NCI-H345 (cell line): ENCODE results near the gene TMEFF1.
"Not testable (repeated sequence)": the region's sequence is repeated elsewhere in the genome, so short reads cannot be mapped to it uniquely, and the experiment has no call there.

ENCODE experiments used
- DNase-seq: peaks from one replicate; lab custom pipeline; 2025; lab: John Stamatoyannopoulos, UW

Gene TMEFF1, protein sequence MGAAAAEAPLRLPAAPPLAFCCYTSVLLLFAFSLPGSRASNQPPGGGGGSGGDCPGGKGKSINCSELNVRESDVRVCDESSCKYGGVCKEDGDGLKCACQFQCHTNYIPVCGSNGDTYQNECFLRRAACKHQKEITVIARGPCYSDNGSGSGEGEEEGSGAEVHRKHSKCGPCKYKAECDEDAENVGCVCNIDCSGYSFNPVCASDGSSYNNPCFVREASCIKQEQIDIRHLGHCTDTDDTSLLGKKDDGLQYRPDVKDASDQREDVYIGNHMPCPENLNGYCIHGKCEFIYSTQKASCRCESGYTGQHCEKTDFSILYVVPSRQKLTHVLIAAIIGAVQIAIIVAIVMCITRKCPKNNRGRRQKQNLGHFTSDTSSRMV

DNA sequence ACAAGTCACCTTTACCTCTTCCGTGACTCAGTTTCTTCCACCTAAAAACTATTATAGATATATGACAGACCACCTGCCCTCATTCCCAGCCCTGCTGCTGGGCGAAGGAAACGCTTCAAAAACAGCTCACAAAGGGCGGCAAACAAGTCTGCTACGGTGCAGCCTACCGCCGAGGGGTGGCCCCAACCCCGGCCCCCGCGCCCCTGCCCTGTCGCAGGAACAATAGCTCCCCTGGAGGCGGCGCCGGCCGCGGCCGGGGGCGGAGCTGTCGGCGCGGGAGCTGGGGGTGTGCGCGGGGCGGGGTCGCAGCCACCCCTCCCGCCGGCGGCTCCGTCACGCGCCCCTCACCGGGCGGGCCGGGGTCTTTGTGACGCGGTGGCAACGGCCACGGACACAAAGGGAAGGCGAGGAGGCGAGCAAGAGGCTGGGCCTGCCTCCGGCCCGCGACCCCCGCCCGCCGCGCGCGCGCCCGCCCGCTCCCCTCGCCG is at the start of gene TMEFF1:
TSS of gene TMEFF1 (plus strand) at position 362 of the 488 bp plus-strand sequence. CDS start 396 bp downstream, outside the sequence.
- peak; percentile 81 for DNase-seq

DNA sequence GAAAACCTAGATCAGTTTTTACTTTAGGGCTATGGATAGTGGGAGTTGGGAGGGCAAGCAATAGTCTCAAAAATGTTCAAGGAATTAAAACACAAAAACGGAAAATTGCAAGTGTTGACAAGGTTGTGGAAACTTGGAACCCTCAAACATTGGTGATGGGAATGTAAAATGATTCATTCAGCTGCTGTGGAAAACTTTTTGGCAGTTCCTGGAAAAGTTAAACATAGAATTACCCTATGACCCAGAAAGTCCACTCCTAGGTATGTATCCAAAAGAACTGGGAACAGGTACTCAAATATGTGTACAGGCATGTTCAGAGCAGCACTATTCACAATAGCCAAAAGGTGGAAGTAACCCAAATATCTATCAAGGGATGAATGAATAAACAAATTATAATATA is 47.2 kb upstream of the TMEFF1 start:
- DNase-seq: no peak

DNA sequence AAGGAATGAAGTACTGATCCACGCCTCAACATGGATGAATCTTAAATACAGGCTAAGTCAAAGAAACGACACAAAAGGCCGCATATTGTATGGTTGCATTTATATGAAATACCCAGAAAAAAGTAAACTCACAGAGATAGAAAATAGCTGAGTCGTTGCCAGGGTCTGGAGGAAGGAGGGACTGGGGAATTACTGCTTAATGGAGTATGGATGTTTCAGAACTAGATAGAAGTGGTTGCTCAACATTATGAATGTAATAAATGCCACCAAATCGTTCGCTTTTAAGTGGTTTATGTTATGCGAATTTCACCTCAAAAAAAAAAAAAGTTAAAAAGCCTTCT is 46.8 kb upstream of the TMEFF1 start:
- DNase-seq: peak; percentile 26

GRCh38 chr9:100426530-100427365 is 46.2 kb upstream of the TMEFF1 start, which contains the start of gene MSANTD3:
Gene MSANTD3 (plus strand): TSS chr9:100427143. CDS start chr9:100441939, 14,796 bp downstream.
- peak; percentile 63 for DNase-seq

DNA sequence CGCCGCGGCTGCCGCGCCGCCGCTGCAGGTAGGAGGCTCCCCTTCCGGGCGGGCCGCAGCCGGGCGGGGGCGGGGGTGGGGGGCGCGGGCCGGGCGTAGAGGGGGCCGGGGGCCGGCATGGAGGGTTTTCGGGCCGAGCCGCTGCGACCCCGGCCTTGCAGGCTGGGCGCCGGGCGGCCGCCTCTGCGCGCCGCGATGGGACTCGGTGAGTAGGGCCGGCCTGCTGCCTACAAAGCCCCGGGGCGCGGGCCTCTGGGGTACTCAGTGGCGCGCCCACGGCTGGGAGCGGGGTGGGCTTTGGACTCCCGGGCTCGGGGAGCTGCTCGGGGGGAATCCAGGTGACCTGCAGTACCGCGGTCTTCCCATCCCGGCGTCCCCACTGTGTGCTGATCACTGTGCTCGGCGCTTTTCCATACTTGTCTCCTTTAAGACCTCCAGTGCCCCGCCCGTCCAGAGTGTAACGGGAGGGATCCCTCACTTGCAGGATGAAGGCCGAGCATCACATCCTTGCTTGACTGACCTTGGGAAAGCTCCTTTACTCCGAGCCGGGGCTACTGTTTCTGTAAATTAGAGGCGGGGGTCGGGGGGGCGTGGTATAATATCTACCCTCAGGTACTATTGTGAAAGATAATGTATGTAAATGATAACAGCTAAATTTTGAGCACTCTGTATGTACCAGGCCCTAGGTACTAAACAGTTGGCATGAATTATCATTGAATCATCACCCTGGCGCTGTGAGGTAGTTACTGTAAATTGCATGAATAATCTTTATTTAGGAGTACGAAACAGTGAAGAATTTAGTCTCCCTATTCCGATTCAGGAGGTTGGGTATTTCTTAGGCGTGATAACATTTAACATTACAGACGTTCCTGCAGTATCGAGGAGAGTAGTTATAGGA is 45.3 kb upstream of the TMEFF1 start:
- peak; percentile 50 for DNase-seq

GRCh38 chr9:100428871-100429654 is 43.9 kb upstream of the TMEFF1 start:
- DNase-seq: no peak

DNA sequence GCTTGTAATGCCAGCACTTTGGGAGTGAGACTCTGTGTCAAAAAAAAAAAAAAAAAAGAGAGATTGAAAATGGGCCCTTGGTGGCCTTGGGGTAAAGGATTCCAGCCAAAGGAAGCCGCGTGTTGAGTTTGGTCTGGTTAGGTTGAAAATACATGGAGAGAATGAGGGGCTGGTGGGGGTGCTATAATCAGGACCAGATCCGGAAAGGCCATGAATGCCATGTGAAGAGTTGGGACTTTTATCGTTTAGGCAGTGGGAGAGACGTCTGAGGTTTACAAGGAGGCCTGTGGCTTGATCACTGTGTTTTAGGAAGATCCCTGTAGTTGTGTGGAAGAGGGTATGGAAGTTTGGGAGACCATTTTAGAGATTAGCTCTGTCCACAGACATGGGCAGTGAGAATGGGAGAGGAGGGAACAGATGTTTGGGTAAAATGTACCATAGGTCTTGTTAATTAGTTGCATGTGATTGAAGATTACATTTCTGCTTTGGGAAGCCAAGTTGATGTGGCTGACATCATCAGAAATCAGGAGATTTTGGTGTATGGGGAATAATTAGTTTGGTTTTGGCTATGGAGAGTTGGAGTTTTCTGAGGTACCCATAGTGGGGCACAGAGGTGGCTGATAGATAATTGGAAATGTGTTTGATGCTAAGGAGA is 42.5 kb upstream of the TMEFF1 start:
- DNase-seq: no peak

DNA sequence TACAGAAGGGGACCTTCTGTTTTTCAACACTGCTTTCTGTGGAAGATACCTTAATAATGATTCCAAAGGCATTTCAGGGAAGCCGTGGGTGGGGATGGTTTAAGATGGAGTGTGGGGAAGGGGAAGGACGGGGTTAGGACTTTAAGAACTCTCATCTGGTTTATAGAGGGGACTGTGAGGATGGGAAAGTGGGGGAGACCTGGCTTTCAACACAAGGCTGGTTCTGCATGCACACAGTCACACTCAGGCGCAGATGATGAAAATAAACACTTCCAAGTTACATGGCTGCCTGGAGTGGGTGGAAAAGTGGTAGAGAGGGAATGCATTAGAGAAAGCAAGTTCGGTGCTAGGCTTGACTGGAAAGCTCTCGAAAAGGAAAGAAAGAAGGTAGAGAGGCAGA is 41.1 kb upstream of the TMEFF1 start:
- DNase-seq: no peak

- DNase-seq: no peak
Observed at GRCh38 chr9:100432736-100433135, 40.2 kb upstream of the TMEFF1 start.

GRCh38 chr9:100436571-100436970 is 36.4 kb upstream of the TMEFF1 start:
- DNase-seq: no peak

DNA sequence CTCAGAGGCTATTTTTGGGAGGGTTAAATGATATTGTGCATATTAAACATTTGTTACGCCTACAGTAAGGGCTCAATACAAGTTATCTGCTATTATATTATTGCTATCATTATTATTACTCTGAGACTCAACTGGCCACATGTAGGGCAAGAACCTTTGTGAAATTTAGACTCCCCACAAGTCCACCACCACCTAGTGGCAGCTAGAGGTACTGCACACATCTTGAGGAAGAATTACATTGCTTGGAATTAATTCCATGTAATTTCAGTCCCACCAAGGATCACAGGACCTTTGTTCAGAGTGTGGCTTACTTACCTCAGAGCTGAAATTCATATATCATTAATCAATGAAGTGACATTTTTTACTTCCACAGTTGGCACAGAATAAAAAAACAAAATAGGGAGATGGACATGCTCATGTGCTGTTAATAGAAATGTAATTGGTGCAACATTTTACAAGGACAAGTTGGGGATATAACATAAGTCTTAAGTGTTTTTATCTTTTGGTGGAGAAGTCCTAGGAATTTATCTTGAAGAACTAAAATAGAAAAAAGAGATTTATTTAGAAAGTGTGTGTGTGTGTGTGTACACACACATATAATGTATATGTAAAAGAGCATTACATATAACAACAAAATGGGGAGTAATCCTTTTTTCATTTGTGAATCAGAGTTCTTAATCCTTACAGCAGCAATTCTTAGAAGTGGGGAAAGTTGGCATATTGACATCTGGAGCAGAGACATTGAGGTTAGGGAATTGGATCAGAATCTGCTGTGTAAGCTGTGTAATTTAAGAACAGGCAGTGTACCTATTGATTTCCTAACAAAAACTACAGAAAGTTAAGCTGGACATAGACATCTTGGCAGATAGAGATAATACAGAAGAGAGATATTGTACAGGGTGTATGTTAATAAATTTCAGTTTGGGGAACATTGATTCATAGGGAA is 34.8 kb upstream of the TMEFF1 start:
- DNase-seq: peak; percentile 71

DNA sequence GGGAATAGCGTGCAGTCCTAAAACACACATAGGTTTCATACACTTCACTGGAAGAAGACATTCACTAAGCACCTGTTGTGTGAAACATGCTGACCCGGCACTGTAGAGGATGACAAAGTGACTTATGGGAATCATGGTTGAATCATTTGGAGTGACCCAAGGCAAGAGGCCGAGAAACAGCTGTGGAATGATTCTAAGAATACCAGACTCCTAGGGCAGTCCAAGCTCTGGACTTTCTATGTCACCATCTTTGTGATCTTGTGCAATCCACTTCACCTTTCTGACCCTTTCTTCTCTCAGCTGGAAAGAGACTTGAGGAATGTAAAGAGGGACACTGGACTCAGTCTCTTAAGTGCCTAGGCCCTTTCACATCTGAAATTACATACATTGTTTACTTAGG is 32.9 kb upstream of the TMEFF1 start:
- DNase-seq: no peak

DNA sequence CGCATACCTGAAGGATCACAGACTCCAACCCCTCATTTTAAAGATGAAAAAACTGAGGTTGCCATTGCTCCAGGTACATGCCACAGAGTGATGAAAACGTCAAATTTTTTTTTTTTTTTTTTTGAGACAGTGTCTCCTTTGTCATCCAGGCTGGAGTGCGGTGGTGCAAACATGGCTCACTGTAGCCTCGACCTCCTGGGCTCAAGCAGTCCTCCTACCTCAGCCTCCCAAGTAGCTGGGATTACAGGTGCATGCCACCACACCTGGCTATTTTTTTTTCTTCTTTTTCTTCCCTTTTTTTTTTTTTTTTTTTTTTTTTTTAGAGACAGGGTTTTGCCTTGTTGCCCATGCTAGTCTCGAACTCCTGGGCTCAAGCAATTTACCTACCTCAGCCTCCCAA is 32.5 kb upstream of the TMEFF1 start:
- not testable (repeated sequence) for DNase-seq

DNA sequence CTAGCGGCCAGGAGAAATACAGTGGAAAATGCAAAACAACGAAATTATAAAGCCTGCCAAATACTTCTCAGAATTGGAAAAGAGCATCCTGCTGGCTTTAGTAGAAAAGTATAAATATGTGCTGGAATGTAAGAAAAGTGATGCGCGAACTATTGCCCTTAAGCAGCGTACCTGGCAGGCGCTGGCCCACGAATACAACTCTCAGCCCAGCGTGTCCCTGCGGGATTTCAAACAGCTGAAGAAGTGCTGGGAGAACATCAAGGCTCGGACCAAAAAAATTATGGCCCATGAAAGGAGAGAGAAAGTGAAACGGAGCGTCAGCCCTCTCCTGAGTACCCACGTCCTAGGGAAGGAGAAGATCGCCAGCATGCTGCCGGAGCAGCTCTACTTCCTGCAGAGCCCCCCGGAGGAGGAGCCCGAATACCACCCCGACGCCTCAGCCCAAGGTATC is 31.0 kb upstream of the TMEFF1 start:
- no peak for DNase-seq

DNA sequence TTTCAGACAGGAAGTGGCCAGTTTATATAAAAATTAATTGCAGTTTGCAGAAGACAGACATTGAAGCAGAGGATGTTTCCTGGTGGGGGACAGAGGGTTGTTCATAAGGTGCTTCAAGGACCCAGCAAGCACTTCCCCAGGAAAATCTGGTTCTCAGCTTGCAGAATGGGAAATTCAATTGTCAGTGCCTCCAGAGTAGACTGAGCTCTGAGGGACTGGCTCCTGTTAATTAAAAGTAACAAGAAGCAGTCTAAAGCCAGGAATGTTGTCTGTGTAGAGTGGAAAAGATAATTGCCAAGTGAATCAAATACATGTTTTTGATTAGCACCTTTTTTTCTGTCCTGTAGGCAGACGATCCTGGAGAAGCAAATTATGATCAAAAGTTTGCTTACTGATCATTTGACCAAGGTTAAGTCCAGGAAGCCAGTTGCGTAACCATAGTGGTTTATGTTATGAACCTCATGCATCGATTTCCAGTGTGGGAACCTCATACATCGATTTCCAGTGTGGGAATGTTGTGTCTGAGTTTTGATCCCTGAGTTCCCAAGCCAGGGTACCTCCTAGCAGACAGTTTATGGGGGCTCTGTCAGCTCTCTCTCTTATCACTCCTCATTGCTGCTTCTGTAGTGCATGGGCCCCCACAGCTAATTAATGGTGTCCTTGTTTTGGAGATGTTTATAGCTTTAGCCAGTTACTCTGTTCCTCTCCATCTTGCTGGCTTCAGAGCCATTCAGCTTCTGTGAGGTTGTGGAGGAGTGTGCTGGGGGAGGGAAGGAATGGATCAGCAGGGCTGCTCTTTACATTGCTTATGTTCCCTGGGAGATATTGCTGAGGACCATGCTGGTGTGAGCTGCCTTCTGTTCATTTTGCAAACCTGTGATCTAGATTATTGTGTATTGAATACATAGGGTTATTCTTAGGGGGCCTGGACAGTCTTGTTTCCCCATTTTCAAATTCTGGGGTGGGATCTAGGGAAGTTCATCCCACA is 28.9 kb upstream of the TMEFF1 start:
- DNase-seq: no peak

GRCh38 chr9:100445161-100445902 is 27.6 kb upstream of the TMEFF1 start:
- DNase-seq: no peak

GRCh38 chr9:100445903-100446549 is 26.9 kb upstream of the TMEFF1 start:
- DNase-seq: no peak
